Endothelial cell of umbilical vein (primary cell): ENCODE data around the gene TM4SF20. TPM values are rescaled to one million over a fixed set of nuclear protein-coding genes. Genes with fewer than 3 reads are reported as not detected.

Experiments used
- BruUV-seq: library from RNA; stranded (reverse); fragments of 400-500 nt; replicated peaks from 2 replicates; lab custom pipeline; 2021; lab: Mats Ljungman, UMichigan
- CTCF ChIA-PET: fragments of 300-600, 350-600 bp; sonication (Branson Sonifier 250); formaldehyde crosslinking; loops from one replicate; lab custom pipeline; 2021; ENCODE audit warnings: antibody characterized with exemption, inconsistent platforms; lab: Charles Lee
- POLR2A ChIA-PET: fragments of 300-600, 350-600 bp; sonication (Branson Sonifier 250); formaldehyde crosslinking; loops from one replicate; lab custom pipeline; 2021; ENCODE audit warnings: antibody characterized with exemption, inconsistent platforms; lab: Charles Lee
- DNase-seq: peaks from one replicate; pipeline ENCODE4 v3.0.0-alpha.2; 2011; ENCODE audit warnings: low read depth, low spot score
- FAIRE-seq: peaks from 2 replicates; lab custom pipeline; 2011; peaks lifted over from hg19 to GRCh38; lab: Jason Lieb, UNC
- H2AFZ ChIP-seq: 2 replicates; pipeline ENCODE4 v1.6.0; 2012; ENCODE audit warnings: low read depth, low read length, control low read depth, inconsistent platforms
- H3K27ac ChIP-seq: 2 replicates; pipeline ENCODE4 v1.5.1; 2011; ENCODE audit warnings: low read depth, mild to moderate bottlenecking, control low read depth, low read length, moderate library complexity; ENCODE audit not compliant: insufficient read depth
- H3K27me3 ChIP-seq, 2 experiments: 2 replicates each; pipeline versions ENCODE4 v1.6.0 to v1.6.1; 2011; ENCODE audit warnings: low read length in 2 of 2, mixed read lengths in 1 of 2; ENCODE audit not compliant: control insufficient read depth in 2 of 2, insufficient read depth in 2 of 2
- H3K36me3 ChIP-seq, 2 experiments: 2 replicates in 1 of 2; 3 replicates in 1 of 2; pipeline ENCODE4 v1.5.1; 2011; ENCODE audit warnings: low read length in 2 of 2, mild to moderate bottlenecking in 1 of 2, moderate library complexity in 1 of 2; ENCODE audit not compliant: control insufficient read depth in 2 of 2, insufficient read depth in 2 of 2; ENCODE audit errors: extremely low read depth in 1 of 2
- H3K4me1 ChIP-seq: 3 replicates; pipeline ENCODE4 v1.5.1; 2011; ENCODE audit warnings: mild to moderate bottlenecking, low read length; ENCODE audit not compliant: control insufficient read depth, insufficient read depth; ENCODE audit errors: extremely low read depth
- H3K4me2 ChIP-seq: 2 replicates; pipeline ENCODE4 v1.6.1; 2011; ENCODE audit warnings: low read length, control low read depth, mixed read lengths; ENCODE audit not compliant: insufficient read depth
- H3K4me3 ChIP-seq, 3 experiments: fragments of 200-600 bp in 1 of 3; sonication (generic), shearing (Covaris generic) in 1 of 3; replicated peaks in 1 of 3; 2 replicates each; pipeline ENCODE4 v1.5.1; 2011 to 2016; ENCODE audit warnings: control low read depth in 3 of 3, low read length in 3 of 3, mild to moderate bottlenecking in 2 of 3, inconsistent platforms in 1 of 3, low read depth in 1 of 3, moderate library complexity in 1 of 3; ENCODE audit not compliant: insufficient read depth in 1 of 3
- H3K79me2 ChIP-seq: 2 replicates; pipeline ENCODE4 v1.6.0; 2012; ENCODE audit warnings: low read length, inconsistent platforms; ENCODE audit not compliant: control insufficient read depth, insufficient read depth
- H3K9ac ChIP-seq: replicated peaks from 2 replicates; pipeline ENCODE3; 2011; ENCODE audit warnings: low read length, control low read depth; ENCODE audit not compliant: insufficient read depth; ENCODE audit errors: extremely low read depth
- H3K9me1 ChIP-seq: replicated peaks from 3 replicates; pipeline ENCODE4 v1.6.0; 2011; ENCODE audit warnings: mild to moderate bottlenecking, low read length; ENCODE audit not compliant: control insufficient read depth, insufficient read depth; ENCODE audit errors: extremely low read depth
- H3K9me3 ChIP-seq: replicated peaks from 2 replicates; pipeline ENCODE4 v1.5.1; 2012; ENCODE audit warnings: low read length, inconsistent platforms; ENCODE audit not compliant: control insufficient read depth, insufficient read depth
- H4K20me1 ChIP-seq: replicated peaks from 2 replicates; pipeline ENCODE3; 2011; ENCODE audit warnings: mild to moderate bottlenecking, low read length; ENCODE audit not compliant: control insufficient read depth, insufficient read depth; ENCODE audit errors: extremely low read depth
- CTCF ChIP-seq, 2 donors: IDR thresholded peaks; 1 replicate in 1 of 2; 2 replicates in 1 of 2; pipeline ENCODE4 v1.5.1; 2011; ENCODE audit warnings: low read length in 2 of 2, mild to moderate bottlenecking in 2 of 2, moderate library complexity in 2 of 2, control low read depth in 1 of 2, inconsistent platforms in 1 of 2, low read depth in 1 of 2; ENCODE audit not compliant: insufficient read depth in 1 of 2; ENCODE audit errors: extremely low read depth in 1 of 2
- EZH2 ChIP-seq: IDR thresholded peaks from 2 replicates; pipeline ENCODE4 v1.6.1; 2012; ENCODE audit warnings: borderline replicate concordance, low read depth, mild to moderate bottlenecking, moderate library complexity, low read length, inconsistent platforms; ENCODE audit not compliant: severe bottlenecking
- FOS ChIP-seq: IDR thresholded peaks from 2 replicates; pipeline ENCODE4 v1.6.1; 2011; ENCODE audit warnings: mild to moderate bottlenecking, low read length, moderate library complexity, borderline replicate concordance; ENCODE audit not compliant: insufficient read depth
- GATA2 ChIP-seq: IDR thresholded peaks from 2 replicates; pipeline ENCODE4 v1.7.0; 2011; ENCODE audit warnings: low read depth, mild to moderate bottlenecking, moderate library complexity, mixed read lengths, low read length; ENCODE audit not compliant: insufficient read length, insufficient read depth
- JUN ChIP-seq: IDR thresholded peaks from 2 replicates; pipeline ENCODE4 v1.6.1; 2011; ENCODE audit warnings: borderline replicate concordance, low read depth; ENCODE audit not compliant: insufficient read length, insufficient read depth
- MAX ChIP-seq: IDR thresholded peaks from 2 replicates; pipeline ENCODE4 v1.6.1; 2011; ENCODE audit not compliant: insufficient read depth, insufficient read length
- MYC ChIP-seq: IDR thresholded peaks from one replicate; pipeline ENCODE4 v1.6.1; 2011; ENCODE audit warnings: mild to moderate bottlenecking, low read depth, low read length
- POLR2A ChIP-seq: IDR thresholded peaks from 2 replicates; pipeline ENCODE4 v1.6.1; 2012; ENCODE audit warnings: low read depth, mild to moderate bottlenecking, control low read depth, low read length
- POLR2AphosphoS5 ChIP-seq: IDR thresholded peaks from 2 replicates; pipeline ENCODE4 v1.6.1; 2012; ENCODE audit warnings: low read depth, mild to moderate bottlenecking, control low read depth, low read length, moderate library complexity; ENCODE audit not compliant: insufficient read depth
- dilution Hi-C: fragments of 300-500 bp; cut with MboI; formaldehyde crosslinking; loops from one replicate; pipeline ENCODE4 v1.15.0; 2019; ENCODE audit warnings: low sequenced_read_pairs; ENCODE audit not compliant: extremely low pct_ligation_motif_present
- intact Hi-C: fragments of 100-400 bp; cut with micrococcal nuclease; formaldehyde crosslinking; loops from one replicate; pipeline ENCODE4 v1.10.0; 2022
- polyA plus RNA-seq, 4 experiments: library from polyadenylated mRNA; depleted of rRNA in 3 of 4; stranded (reverse) in 3 of 4; unstranded in 1 of 4; fragments of >200 nt; gene quantifications; 2 replicates each; pipeline versions ENCODE4 v1.2.1 to v1.2.3, GENCODE V29; 2011 to 2012; ENCODE audit warnings: missing spikeins in 1 of 4
- total RNA-seq: library from RNA; stranded (reverse); gene quantifications from 2 replicates; pipeline ENCODE4 v1.2.3, GENCODE V29; 2021

TM4SF20 gene
- total and polyA plus RNA-seq, 2 donors (not counting 3 experiments of a cell fraction or from before 2014, with no cell fraction given) = not detected

- Histone ChIP-seq H3K9me3 (no peaks in the 10 kb centered on the region), H3K36me3 (no peaks in the 10 kb centered on the region), H3K9ac (no peak overlapping the region), H3K4me1 (peaks cover 8% of the 10 kb centered on the region), H3K4me3 (no peak overlapping the region), H2AFZ (no peak overlapping the region), H3K27me3 (no peaks in the 10 kb centered on the region), H3K4me2 (no peak overlapping the region), H3K27ac (no peak overlapping the region), H3K9me1 (no peaks in the 10 kb centered on the region), H4K20me1 (no peaks in the 10 kb centered on the region), H3K79me2 (no peaks in the 10 kb centered on the region)
- FAIRE-seq (no peak), DNase-seq (no peak)
- no TSS peak for BruUV-seq
- ChIA-PET CTCF (interaction anchor here (1.1 to 1.4 kb wide), 2 partner anchors 364 to 488 kb away, joined by 3 to 5 read pairs; no protein-coding TSS in a partner anchor), POLR2A (no interaction called here)
- intact Hi-C loops (no loop called here), dilution Hi-C loops (no loop called here)
- TF ChIP-seq FOS (no peak), EZH2 (no peak), MAX (no peak), GATA2 (no peak), MYC (no peak), POLR2A (no peak), JUN (no peak), CTCF (IDR thresholded peaks at IDR 0.05; ENCODE audit: extremely low read depth in 1 of 2, insufficient read depth in 1 of 2, low read depth in 1 of 2, low read length in 2 of 2) (no peak), POLR2AphosphoS5 (no peak)
Observed at GRCh38 chr2:227402321-227402720, 23.2 kb upstream of the TM4SF20 start.
